Hepatocyte (in vitro differentiated cells): ENCODE data around the gene FXYD2. TPM values are rescaled to one million over a fixed set of nuclear protein-coding genes. Genes with fewer than 3 reads are reported as not detected.

ENCODE experiments used
- DNase-seq: peaks from one replicate; pipeline ENCODE4 v3.0.0-alpha.2; 2016; ENCODE audit warnings: low spot score
- H2AFZ ChIP-seq: fragments of 200-600 bp; sonication (generic); 2 replicates; pipeline ENCODE4 v1.6.0; 2016; ENCODE audit warnings: antibody characterized with exemption, mild to moderate bottlenecking
- H3K27ac ChIP-seq: fragments of 200-600 bp; sonication (generic); 2 replicates; pipeline ENCODE4 v1.5.1; 2016; ENCODE audit warnings: mild to moderate bottlenecking
- H3K27me3 ChIP-seq: fragments of 200-600 bp; sonication (generic); 2 replicates; pipeline ENCODE4 v1.6.1; 2016
- H3K36me3 ChIP-seq: fragments of 200-600 bp; sonication (generic); replicated peaks from 2 replicates; pipeline ENCODE4 v1.5.1; 2016; ENCODE audit warnings: low read depth; ENCODE audit not compliant: insufficient read depth
- H3K4me1 ChIP-seq: fragments of 200-600 bp; sonication (generic); 2 replicates; pipeline ENCODE4 v1.5.1; 2016; ENCODE audit warnings: mild to moderate bottlenecking, moderate library complexity; ENCODE audit not compliant: insufficient read depth
- H3K4me2 ChIP-seq: fragments of 200-600 bp; sonication (generic); 2 replicates; pipeline ENCODE4 v1.6.0; 2016
- H3K4me3 ChIP-seq: fragments of 200-600 bp; sonication (generic); 2 replicates; pipeline ENCODE4 v1.5.1; 2016; ENCODE audit warnings: mild to moderate bottlenecking
- H3K79me2 ChIP-seq: fragments of 200-600 bp; sonication (generic); 2 replicates; pipeline ENCODE4 v1.6.0; 2017; ENCODE audit warnings: mild to moderate bottlenecking
- H3K9me2 ChIP-seq: fragments of 200-600 bp; sonication (generic); replicated peaks from 2 replicates; pipeline ENCODE4 v1.6.0; 2017; ENCODE audit warnings: mild to moderate bottlenecking; ENCODE audit not compliant: insufficient read depth
- H3K9me3 ChIP-seq: fragments of 200-600 bp; sonication (generic); 2 replicates; pipeline ENCODE4 v1.5.1; 2016; ENCODE audit warnings: low read depth, mild to moderate bottlenecking
- H4K20me1 ChIP-seq: fragments of 200-600 bp; sonication (generic); 2 replicates; pipeline ENCODE4 v1.6.0; 2016; ENCODE audit warnings: mild to moderate bottlenecking; ENCODE audit not compliant: insufficient read depth, poor library complexity, severe bottlenecking
- EZH2 ChIP-seq: fragments of 200-600 bp; sonication (generic); IDR thresholded peaks from 2 replicates; pipeline ENCODE4 v1.6.1; 2016; ENCODE audit warnings: antibody characterized with exemption, mild to moderate bottlenecking, borderline replicate concordance
- EZH2phosphoT487 ChIP-seq: fragments of 200-600 bp; sonication (generic); IDR thresholded peaks from one replicate; pipeline ENCODE4 v1.6.1; 2018; ENCODE audit warnings: antibody characterized with exemption, mild to moderate bottlenecking, low read depth, moderate library complexity; ENCODE audit not compliant: unreplicated experiment, severe bottlenecking
- WGBS: methylation state at CpG from one replicate; pipeline ENCODE4 v1.1.6; 2016; ENCODE audit warnings: low lambda C conversion rate; ENCODE audit errors: missing lambda C conversion rate; 5-methylcytosine and 5-hydroxymethylcytosine counted together
- polyA plus RNA-seq: library from polyadenylated mRNA; unstranded; fragments of >200 nt; fragmentation: Nextera tagmentation; extraction: Ambion mirVana; gene quantifications from 2 replicates; pipeline ENCODE4 v1.2.1, GENCODE V29; 2016
- total RNA-seq: library from RNA; depleted of rRNA; stranded (reverse); fragments of >200 nt; gene quantifications from 2 replicates; pipeline ENCODE4 v1.2.3, GENCODE V29; 2014
- TF ChIP-seq, protein P1 (sequence below): fragments of 200-600 bp; sonication (generic); IDR thresholded peaks from 2 replicates; pipeline ENCODE4 v1.5.1; 2016; ENCODE audit warnings: antibody characterized with exemption, mild to moderate bottlenecking; ENCODE audit not compliant: poor library complexity

The FXYD2 gene
- total and polyA plus RNA-seq, 2 experiments from 2014 or later: 72.7 to 93.8 TPM

DNA sequence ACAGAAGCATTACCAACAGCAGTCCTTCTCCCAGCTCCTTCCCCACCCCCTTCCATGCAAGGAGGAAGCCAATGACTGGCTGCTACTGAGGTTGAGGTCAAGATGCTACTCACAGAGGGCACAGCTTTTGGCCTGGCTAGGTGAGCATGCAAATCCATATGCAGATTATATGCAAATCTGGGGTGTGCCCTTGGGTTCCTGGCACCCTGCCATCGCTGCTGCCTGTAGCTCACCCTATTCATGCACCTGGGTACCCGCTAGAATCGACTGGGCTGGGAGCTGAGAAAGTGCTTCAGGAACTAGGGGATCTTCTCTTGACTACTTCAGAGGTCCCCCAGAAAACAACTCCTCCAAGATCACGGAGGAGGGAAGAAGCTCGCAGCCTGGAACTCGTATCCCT lies 31.6 kb downstream of the FXYD2 start:
- Histone ChIP-seq H3K4me3 (no peak overlapping the region), H3K36me3 (no peaks in the 10 kb centered on the region), H4K20me1 (no peaks in the 10 kb centered on the region), H3K9me3 (no peaks in the 10 kb centered on the region), H3K79me2 (no peaks in the 10 kb centered on the region), H3K4me1 (peaks cover 13% of the 10 kb centered on the region), H3K27me3 (peaks cover 63% of the 10 kb centered on the region), H3K27ac (no peak overlapping the region), H2AFZ (no peak overlapping the region), H3K4me2 (no peak overlapping the region), H3K9me2 (no peaks in the 10 kb centered on the region)
- 92% methylated on average over 6 of the region's 6 CpGs for WGBS
- no peak for DNase-seq
- TF ChIP-seq EZH2phosphoT487 (no peak), EZH2 (no peak)
- TF ChIP-seq, protein P1, sequence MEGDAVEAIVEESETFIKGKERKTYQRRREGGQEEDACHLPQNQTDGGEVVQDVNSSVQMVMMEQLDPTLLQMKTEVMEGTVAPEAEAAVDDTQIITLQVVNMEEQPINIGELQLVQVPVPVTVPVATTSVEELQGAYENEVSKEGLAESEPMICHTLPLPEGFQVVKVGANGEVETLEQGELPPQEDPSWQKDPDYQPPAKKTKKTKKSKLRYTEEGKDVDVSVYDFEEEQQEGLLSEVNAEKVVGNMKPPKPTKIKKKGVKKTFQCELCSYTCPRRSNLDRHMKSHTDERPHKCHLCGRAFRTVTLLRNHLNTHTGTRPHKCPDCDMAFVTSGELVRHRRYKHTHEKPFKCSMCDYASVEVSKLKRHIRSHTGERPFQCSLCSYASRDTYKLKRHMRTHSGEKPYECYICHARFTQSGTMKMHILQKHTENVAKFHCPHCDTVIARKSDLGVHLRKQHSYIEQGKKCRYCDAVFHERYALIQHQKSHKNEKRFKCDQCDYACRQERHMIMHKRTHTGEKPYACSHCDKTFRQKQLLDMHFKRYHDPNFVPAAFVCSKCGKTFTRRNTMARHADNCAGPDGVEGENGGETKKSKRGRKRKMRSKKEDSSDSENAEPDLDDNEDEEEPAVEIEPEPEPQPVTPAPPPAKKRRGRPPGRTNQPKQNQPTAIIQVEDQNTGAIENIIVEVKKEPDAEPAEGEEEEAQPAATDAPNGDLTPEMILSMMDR: no peak

DNA sequence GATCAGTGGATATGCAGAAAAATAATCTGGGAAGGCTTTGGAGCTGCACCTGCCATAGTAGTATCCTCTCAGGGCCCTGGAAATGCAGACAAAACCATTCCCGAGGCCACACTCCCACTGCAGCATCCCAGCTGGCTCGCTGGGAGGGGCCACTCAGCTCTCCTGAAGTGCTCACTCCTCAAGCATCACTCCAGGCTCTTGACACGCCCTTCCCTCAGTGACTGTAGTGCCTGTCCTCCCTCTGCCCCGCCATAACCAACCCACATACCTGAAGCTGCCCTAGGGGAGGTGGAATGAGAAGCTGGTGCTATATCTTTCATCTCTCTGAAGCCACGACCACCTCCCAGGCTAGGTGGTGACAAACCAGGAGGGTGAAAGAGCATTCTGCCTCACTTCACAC lies 32.3 kb downstream of the FXYD2 start:
- Histone ChIP-seq H3K9me3 (no peaks in the 10 kb centered on the region), H3K4me1 (peaks cover 13% of the 10 kb centered on the region), H3K4me3 (no peak overlapping the region), H3K27me3 (peaks cover 55% of the 10 kb centered on the region), H3K9me2 (no peaks in the 10 kb centered on the region), H3K36me3 (no peaks in the 10 kb centered on the region), H3K27ac (no peak overlapping the region), H3K79me2 (no peaks in the 10 kb centered on the region), H4K20me1 (no peaks in the 10 kb centered on the region), H2AFZ (no peak overlapping the region), H3K4me2 (no peak overlapping the region)
- no peak for DNase-seq
- WGBS: 80% methylated on average over 5 of the region's 5 CpGs
- TF ChIP-seq EZH2phosphoT487 (no peak), EZH2 (no peak)
- TF ChIP-seq, protein P1: no peak

DNA sequence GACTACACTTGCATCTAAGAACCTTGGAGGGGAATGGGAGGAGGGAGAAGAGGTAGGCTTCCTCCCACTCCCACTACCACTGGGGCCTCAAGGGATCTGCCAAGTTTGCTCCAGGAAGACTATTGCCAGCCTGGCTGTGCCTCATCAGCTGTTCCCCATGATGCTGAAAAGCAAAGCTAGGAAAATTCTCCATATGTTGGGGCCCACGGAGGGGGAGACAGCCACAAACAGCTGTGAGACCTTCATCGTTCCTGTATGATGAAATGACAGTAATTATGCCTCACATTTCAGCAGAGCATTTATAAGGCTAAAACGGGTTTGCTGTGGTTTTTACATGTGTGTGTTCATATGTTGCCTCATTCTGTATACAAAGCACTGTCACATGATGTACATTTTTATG lies 34.3 kb downstream of the FXYD2 start:
- 67% methylated on average over 3 of the region's 3 CpGs for WGBS
- Histone ChIP-seq H3K9me2 (no peaks in the 10 kb centered on the region), H3K4me1 (peaks cover 8% of the 10 kb centered on the region), H3K4me3 (no peak overlapping the region), H3K4me2 (no peak overlapping the region), H3K79me2 (no peaks in the 10 kb centered on the region), H3K36me3 (no peaks in the 10 kb centered on the region), H3K27me3 (peaks cover 35% of the 10 kb centered on the region), H3K27ac (no peak overlapping the region), H2AFZ (no peak overlapping the region), H3K9me3 (no peaks in the 10 kb centered on the region), H4K20me1 (no peaks in the 10 kb centered on the region)
- DNase-seq: no peak
- no peak for TF ChIP-seq EZH2phosphoT487

DNA sequence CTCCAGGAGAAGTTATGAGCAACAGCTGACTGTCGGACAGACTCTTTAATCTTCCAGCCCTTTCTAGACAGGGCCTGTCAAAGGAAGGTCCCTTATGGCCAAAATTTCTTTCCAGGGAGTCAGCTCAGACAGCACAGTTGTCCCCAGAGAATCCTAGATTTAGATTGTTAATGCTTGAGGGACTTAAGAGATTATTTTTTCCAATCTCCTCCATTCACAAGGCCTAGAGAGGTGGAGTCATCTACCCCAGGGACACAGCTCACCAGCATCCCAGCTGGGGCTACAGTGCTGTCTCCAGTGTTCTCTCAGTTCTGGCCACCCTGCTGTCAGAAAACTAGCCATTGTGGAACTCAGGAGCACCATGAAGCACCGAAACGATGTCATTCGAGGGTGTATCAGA lies 35.3 kb downstream of the FXYD2 start:
- H2AFZ ChIP-seq: no peak overlapping the region
- H3K9me3 ChIP-seq: no peaks in the 10 kb centered on the region
- TF ChIP-seq EZH2phosphoT487: no peak
- TF ChIP-seq EZH2: no peak
- TF ChIP-seq, protein P1: no peak
- peaks cover 26% of the 10 kb centered on the region for H3K27me3 ChIP-seq
- DNase-seq: no peak
- H3K4me1 ChIP-seq: peaks cover 8% of the 10 kb centered on the region
- no peak overlapping the region for H3K4me3 ChIP-seq
- H3K36me3 ChIP-seq: no peaks in the 10 kb centered on the region
- no peaks in the 10 kb centered on the region for H3K9me2 ChIP-seq
- H3K79me2 ChIP-seq: no peaks in the 10 kb centered on the region
- 90% methylated on average over 4 of the region's 4 CpGs for WGBS
- no peak overlapping the region for H3K4me2 ChIP-seq
- no peak overlapping the region for H3K27ac ChIP-seq
- no peaks in the 10 kb centered on the region for H4K20me1 ChIP-seq
